T-cell (primary cell): Measurements from ENCODE around the gene TSEN34. TPM values are rescaled to one million over a fixed set of nuclear protein-coding genes. Genes with fewer than 3 reads are reported as not detected.
"Not testable (repeated sequence)": the region's sequence is repeated elsewhere in the genome, so short reads cannot be mapped to it uniquely, and the experiment has no call there.

Experiments used
- ATAC-seq, 4 experiments: fragments of 200-7000 bp in 3 of 4; fragments of 150-1000 bp in 1 of 4; cut with Tn5 transposase; replicated peaks in 1 of 4; 1 replicate in 3 of 4; 2 replicates in 1 of 4; pipeline ENCODE4 v1.10.0; 2021; ENCODE audit warnings: moderate library complexity in 3 of 4, mild to moderate bottlenecking in 2 of 4, moderate number of reproducible peaks in 1 of 4
- CTCF ChIA-PET, 2 donors: fragments of 300-600 bp; sonication (Branson Sonifier 250); formaldehyde crosslinking; loops; one replicate each; lab custom pipeline; 2022; ENCODE audit warnings: antibody characterized with exemption in 2 of 2; lab: Charles Lee
- POLR2A ChIA-PET, 2 donors: fragments of 300-600 bp; sonication (Branson Sonifier 250); formaldehyde crosslinking; loops; one replicate each; lab custom pipeline; 2022; ENCODE audit warnings: antibody characterized with exemption in 2 of 2; lab: Charles Lee
- DNase-seq, 35 experiments: peaks; one replicate each; pipeline versions ENCODE4 v3.0.0 to v3.0.0-alpha.2; 2013 to 2023
- H3K27ac ChIP-seq: one replicate; pipeline ENCODE4 v1.5.1; 2013; ENCODE audit warnings: low read length
- H3K27me3 ChIP-seq, 2 experiments: replicated peaks in 1 of 2; 1 replicate in 1 of 2; 2 replicates in 1 of 2; pipeline versions ENCODE4 v1.6.1 to v1.7.0; 2013; ENCODE audit warnings: low read length in 1 of 2, mixed read lengths in 1 of 2; ENCODE audit not compliant: control insufficient read depth in 2 of 2, insufficient read depth in 2 of 2; ENCODE audit errors: extremely low read depth in 1 of 2
- H3K36me3 ChIP-seq, 2 donors: 1 replicate in 1 of 2; 2 replicates in 1 of 2; pipeline versions ENCODE4 v1.6.1 to v1.7.0; 2013; ENCODE audit warnings: low read length in 1 of 2; ENCODE audit not compliant: control insufficient read depth in 2 of 2, insufficient read depth in 1 of 2; ENCODE audit errors: extremely low read depth in 1 of 2
- H3K4me1 ChIP-seq, 2 experiments: 1 replicate in 1 of 2; 2 replicates in 1 of 2; pipeline versions ENCODE4 v1.6.1 to v1.7.0; 2013; ENCODE audit warnings: low read length in 2 of 2, mixed read lengths in 1 of 2; ENCODE audit not compliant: insufficient read depth in 2 of 2, control insufficient read depth in 1 of 2; ENCODE audit errors: extremely low read depth in 1 of 2
- H3K4me3 ChIP-seq, 2 donors: 1 replicate in 1 of 2; 2 replicates in 1 of 2; pipeline versions ENCODE4 v1.5.1 to v1.7.0; 2013; ENCODE audit warnings: mild to moderate bottlenecking in 2 of 2, low read length in 1 of 2, moderate library complexity in 1 of 2; ENCODE audit not compliant: control insufficient read depth in 1 of 2; ENCODE audit errors: extremely low read depth in 1 of 2
- H3K9me3 ChIP-seq: 2 replicates; pipeline ENCODE4 v1.7.0; 2013
- H3K27ac Mint-ChIP-seq, 2 donors: one replicate each; pipeline ENCODE4 v1.8.0; 2020 to 2021; ENCODE audit warnings: mild to moderate bottlenecking in 2 of 2, mixed read lengths in 2 of 2
- H3K27me3 Mint-ChIP-seq, 2 donors: one replicate each; pipeline ENCODE4 v1.8.0; 2021 to 2022; ENCODE audit warnings: mixed read lengths in 2 of 2
- H3K36me3 Mint-ChIP-seq: one replicate; pipeline ENCODE4 v1.8.0; 2021; ENCODE audit warnings: mixed read lengths
- H3K4me1 Mint-ChIP-seq, 3 donors: one replicate each; pipeline ENCODE4 v1.8.0; 2020 to 2022; ENCODE audit warnings: mixed read lengths in 3 of 3, mild to moderate bottlenecking in 1 of 3
- H3K4me3 Mint-ChIP-seq, 3 donors: one replicate each; pipeline ENCODE4 v1.8.0; 2020 to 2022; ENCODE audit warnings: mild to moderate bottlenecking in 3 of 3, mixed read lengths in 3 of 3, moderate library complexity in 3 of 3
- H3K9me3 Mint-ChIP-seq, 3 donors: one replicate each; pipeline ENCODE4 v1.8.0; 2020 to 2022; ENCODE audit warnings: mixed read lengths in 3 of 3
- WGBS: methylation state at CpG from one replicate; pipeline ENCODE4 v1.1.5; 2013; ENCODE audit warnings: missing lambda C conversion rate; ENCODE audit not compliant: insufficient coverage; 5-methylcytosine and 5-hydroxymethylcytosine counted together
- total RNA-seq, 35 experiments: library from RNA in 6 of 35; stranded (reverse) in 6 of 35; fragments of 120-200 nt in 1 of 35; gene quantifications; one replicate each; pipeline versions ENCODE4 v1.2.1 to v1.2.4 and lab custom pipeline; 2013 to 2026

Gene TSEN34
- total RNA-seq, 5 donors from 2014 or later (not counting 1 experiment from before 2014, with no cell fraction given) = 9.5 to 28.5 (median 23.5) TPM

DNA sequence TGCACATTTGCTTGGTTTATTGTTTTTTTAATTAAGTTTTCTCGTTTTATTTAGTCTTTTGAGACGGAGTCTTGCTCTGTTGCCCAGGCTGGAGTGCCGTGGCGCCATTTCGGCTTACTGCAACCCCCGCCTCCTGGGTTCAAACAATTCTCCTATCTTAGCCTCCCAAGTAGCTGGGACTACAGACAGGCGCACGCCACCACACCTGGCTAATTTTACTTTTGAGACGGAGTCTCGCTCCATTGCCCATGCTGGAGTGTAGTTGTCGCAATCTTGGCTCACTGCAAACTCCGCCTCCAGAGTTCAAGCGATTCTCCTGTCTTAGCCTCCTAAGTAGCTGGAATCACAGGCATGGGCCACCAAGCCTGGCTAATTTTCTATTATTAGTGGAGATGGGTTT lies 10.9 kb downstream of the TSEN34 start:
- H3K36me3 Mint-ChIP-seq = peaks cover 50% of the 10 kb centered on the region
- peak overlapping the region; percentile 96 to 100 (median 99) for H3K4me3 Mint-ChIP-seq
- H3K27me3 Mint-ChIP-seq = no peaks in the 10 kb centered on the region
- peak overlapping the region; percentile 82 to 98 for H3K27ac Mint-ChIP-seq
- no peak for DNase-seq
- peaks cover 63 to 68% (median 66%) of the 10 kb centered on the region in 3 donors for H3K4me1 Mint-ChIP-seq
- POLR2A ChIA-PET = no interaction called here
- H3K4me3 ChIP-seq = peak overlapping the region in 1 of 2 donors; percentile 88
- no peaks in the 10 kb centered on the region for H3K9me3 ChIP-seq
- H3K27me3 ChIP-seq = no peaks in the 10 kb centered on the region
- H3K9me3 Mint-ChIP-seq = no peaks in the 10 kb centered on the region
- peaks cover 24 to 63% of the 10 kb centered on the region in 2 experiments for H3K4me1 ChIP-seq
- 59% methylated on average over 7 of the region's 13 CpGs for WGBS
- H3K36me3 ChIP-seq = peaks cover 19 to 53% of the 10 kb centered on the region in 2 donors
- no peak for ATAC-seq
- H3K27ac ChIP-seq = peak overlapping the region; percentile 94
- CTCF ChIA-PET = no interaction called here

DNA sequence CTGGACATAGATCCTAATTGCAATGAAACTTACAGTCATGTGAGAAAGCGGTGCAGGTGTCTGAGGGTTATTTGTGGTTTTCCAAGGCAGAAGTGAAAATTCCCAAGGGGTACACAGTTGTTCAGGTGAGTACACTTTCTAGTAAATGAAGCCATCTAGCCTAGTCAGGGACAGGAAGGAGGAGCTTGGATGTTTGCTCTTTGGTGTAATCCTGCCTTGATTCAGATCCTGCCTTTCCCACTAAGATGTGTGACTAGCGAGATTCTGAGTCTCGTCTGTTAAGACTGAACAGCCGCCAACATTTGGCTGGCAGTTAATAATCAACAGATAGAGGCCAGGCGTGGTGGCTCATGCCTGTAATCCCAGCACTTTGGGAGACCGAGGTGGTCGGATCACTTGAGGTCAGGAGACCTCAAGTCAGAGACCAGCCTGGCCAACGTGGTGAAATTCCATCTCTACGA lies 12.1 kb downstream of the TSEN34 start:
- H3K4me3 ChIP-seq = no peak overlapping the region
- DNase-seq (no peak), ATAC-seq (no peak)
- H3K27me3 ChIP-seq = no peaks in the 10 kb centered on the region
- peaks cover 24 to 75% of the 10 kb centered on the region in 2 experiments for H3K4me1 ChIP-seq
- Mint-ChIP-seq H3K4me3 (peak overlapping the region; percentile 47 to 99 (median 96)), H3K27ac (peak overlapping the region in 1 of 2 donors; percentile 16), H3K4me1 (peaks cover 75 to 80% (median 78%) of the 10 kb centered on the region in 3 donors), H3K36me3 (peaks cover 61% of the 10 kb centered on the region), H3K27me3 (no peaks in the 10 kb centered on the region), H3K9me3 (no peaks in the 10 kb centered on the region)
- no peak overlapping the region for H3K27ac ChIP-seq
- ChIA-PET CTCF (no interaction called here), POLR2A (no interaction called here)
- H3K9me3 ChIP-seq = no peaks in the 10 kb centered on the region
- 88% methylated on average over 4 of the region's 9 CpGs for WGBS
- peaks cover 19 to 65% of the 10 kb centered on the region in 2 donors for H3K36me3 ChIP-seq

DNA sequence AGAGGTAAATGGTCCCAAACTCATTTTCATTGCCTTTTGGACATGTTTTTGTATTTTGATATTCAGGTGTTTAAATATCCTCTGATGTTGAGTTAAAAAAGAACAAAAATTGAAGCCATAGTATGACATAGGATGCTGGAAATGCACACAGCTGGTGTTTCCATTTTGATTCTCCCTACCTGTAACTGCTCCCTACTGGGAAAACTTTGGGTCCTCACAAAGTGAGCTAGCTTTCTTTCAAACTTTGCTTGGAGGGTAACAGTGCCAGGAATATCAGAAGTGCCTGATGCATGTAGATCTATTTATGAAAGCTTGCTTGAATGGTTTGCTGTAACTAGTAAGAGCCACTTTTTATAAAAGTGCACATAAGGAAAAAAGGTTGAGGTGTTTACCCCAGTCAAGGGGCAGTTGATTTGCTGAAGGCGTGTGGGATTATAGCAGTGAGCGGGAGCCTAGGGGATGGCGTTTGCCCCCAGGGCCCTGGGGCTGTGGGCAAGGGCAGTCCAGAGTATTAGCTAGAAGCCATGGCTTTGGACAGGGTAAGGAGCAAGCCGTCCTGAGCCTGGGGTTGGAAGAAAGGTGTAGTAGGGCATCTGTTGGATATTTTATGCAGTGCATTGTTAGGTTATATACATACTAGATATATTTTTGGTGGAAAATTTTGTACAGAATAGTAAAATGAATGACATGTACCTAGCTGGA lies 13.8 kb downstream of the TSEN34 start:
- Histone ChIP-seq H3K36me3 (peaks cover 19 to 65% of the 10 kb centered on the region in 2 donors), H3K9me3 (no peaks in the 10 kb centered on the region), H3K27ac (no peak overlapping the region), H3K27me3 (no peaks in the 10 kb centered on the region), H3K4me1 (peaks cover 24 to 91% of the 10 kb centered on the region in 2 experiments), H3K4me3 (no peak overlapping the region)
- H3K27me3 Mint-ChIP-seq = no peaks in the 10 kb centered on the region
- no peak for DNase-seq
- peaks cover 63% of the 10 kb centered on the region for H3K36me3 Mint-ChIP-seq
- ChIA-PET POLR2A (interaction anchor here (0.6 to 0.9 kb wide), 2 partner anchors 68 to 1458 kb away, joined by 3 read pairs; no protein-coding TSS in a partner anchor), CTCF (interaction anchor here in 1 of 2 donors (0.8 kb wide), 1 partner anchor 15 kb away, joined by 3 read pairs; the partner anchor contains the start of gene MBOAT7)
- peak overlapping the region in 2 of 3 donors; percentile 32 to 96 for H3K4me3 Mint-ChIP-seq
- H3K27ac Mint-ChIP-seq = no peak overlapping the region
- no peaks in the 10 kb centered on the region for H3K9me3 Mint-ChIP-seq
- ATAC-seq = no peak
- 88% methylated on average over 1 of the region's 4 CpGs for WGBS
- peaks cover 83 to 92% (median 91%) of the 10 kb centered on the region in 3 donors for H3K4me1 Mint-ChIP-seq

DNA sequence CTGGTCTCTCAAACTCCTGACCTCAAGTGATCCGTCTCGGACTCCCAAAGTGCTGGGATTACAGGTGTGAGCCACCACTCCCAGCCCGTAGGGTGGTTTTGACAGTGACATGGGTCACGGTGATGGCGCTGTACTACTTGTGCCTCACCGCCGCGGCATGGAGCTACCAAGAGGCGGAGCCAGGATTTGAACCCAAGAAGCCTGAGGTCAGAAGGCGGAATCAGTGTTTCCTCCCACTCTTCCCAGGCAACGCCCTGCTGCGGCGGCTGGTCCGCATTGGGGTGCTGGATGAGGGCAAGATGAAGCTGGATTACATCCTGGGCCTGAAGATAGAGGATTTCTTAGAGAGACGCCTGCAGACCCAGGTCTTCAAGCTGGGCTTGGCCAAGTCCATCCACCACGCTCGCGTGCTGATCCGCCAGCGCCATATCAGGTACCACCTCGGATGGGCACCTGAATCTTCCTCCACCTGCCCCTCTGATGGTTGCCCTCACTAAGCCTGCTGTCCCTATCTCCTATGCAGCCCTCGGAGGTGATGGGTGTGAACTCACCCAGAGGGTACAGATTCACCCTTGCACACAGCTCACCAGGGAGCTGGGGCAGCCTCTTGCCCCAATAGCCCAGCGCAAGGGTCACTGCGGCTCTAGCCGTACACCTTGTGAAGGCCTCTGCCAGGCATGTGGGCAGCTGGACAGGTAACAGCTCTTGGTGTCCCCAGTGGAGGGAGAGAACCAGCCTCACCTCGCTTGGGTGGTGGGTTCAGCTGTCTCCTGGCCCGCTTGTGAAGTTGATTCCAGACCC lies 15.1 kb downstream of the TSEN34 start:
- ChIA-PET POLR2A (no interaction called here), CTCF (no interaction called here)
- no peaks in the 10 kb centered on the region for H3K27me3 ChIP-seq
- no peaks in the 10 kb centered on the region for H3K9me3 ChIP-seq
- WGBS = 92% methylated on average over 16 of the region's 27 CpGs
- no peak overlapping the region for H3K4me3 ChIP-seq
- no peak for DNase-seq
- Mint-ChIP-seq H3K9me3 (no peaks in the 10 kb centered on the region), H3K4me3 (peak overlapping the region in 1 of 3 donors; percentile 66), H3K36me3 (peaks cover 58% of the 10 kb centered on the region), H3K27ac (peak overlapping the region in 1 of 2 donors; percentile 34), H3K4me1 (peaks cover 86 to 97% (median 96%) of the 10 kb centered on the region in 3 donors), H3K27me3 (no peaks in the 10 kb centered on the region)
- no peak overlapping the region for H3K27ac ChIP-seq
- peaks cover 19 to 65% of the 10 kb centered on the region in 2 donors for H3K36me3 ChIP-seq
- no peak for ATAC-seq
- peaks cover 20 to 97% of the 10 kb centered on the region in 2 experiments for H3K4me1 ChIP-seq

DNA sequence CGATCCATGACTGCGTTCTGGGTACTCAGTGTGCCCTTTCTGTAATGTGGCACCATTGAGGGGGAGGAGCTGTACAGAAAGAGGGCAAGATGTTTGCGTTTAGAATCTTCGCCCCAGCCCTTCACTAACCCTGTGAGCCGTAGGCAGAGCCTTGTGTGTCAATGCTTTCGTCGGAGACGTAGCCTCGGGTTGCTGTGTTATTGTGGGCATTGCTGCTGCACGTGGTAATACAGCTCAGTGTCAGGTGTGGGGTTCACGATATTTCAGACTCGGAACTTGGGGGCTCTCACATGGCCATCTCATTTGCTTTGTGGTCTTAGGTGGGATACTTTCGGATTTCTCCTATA lies 15.7 kb downstream of the TSEN34 start:
- Histone ChIP-seq H3K9me3 (no peaks in the 10 kb centered on the region), H3K36me3 (peaks cover 19 to 63% of the 10 kb centered on the region in 2 donors), H3K4me1 (peaks cover 14 to 95% of the 10 kb centered on the region in 2 experiments), H3K4me3 (no peak overlapping the region), H3K27ac (no peak overlapping the region), H3K27me3 (no peaks in the 10 kb centered on the region)
- peaks cover 82 to 94% (median 93%) of the 10 kb centered on the region in 3 donors for H3K4me1 Mint-ChIP-seq
- H3K36me3 Mint-ChIP-seq = peaks cover 54% of the 10 kb centered on the region
- peak overlapping the region in 1 of 2 donors; percentile 34 for H3K27ac Mint-ChIP-seq
- H3K4me3 Mint-ChIP-seq = peak overlapping the region in 1 of 3 donors; percentile 66
- CTCF ChIA-PET = no interaction called here
- no peaks in the 10 kb centered on the region for H3K9me3 Mint-ChIP-seq
- DNase-seq (no peak), ATAC-seq (no peak)
- WGBS = 81% methylated on average over 11 of the region's 13 CpGs
- H3K27me3 Mint-ChIP-seq = no peaks in the 10 kb centered on the region
- POLR2A ChIA-PET = no interaction called here

DNA sequence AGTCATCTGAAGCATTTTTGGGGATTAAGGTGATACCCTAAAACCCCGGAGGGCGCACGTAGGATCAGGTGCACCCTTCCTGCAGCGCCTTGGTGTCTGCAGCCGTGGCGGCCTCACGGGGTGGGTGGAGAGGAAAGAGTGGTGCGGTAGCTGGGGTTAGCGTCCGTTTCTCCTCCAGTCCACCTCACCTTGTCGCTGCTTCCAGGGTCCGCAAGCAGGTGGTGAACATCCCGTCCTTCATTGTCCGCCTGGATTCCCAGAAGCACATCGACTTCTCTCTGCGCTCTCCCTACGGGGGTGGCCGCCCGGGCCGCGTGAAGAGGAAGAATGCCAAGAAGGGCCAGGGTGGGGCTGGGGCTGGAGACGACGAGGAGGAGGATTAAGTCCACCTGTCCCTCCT lies 16.1 kb downstream of the TSEN34 start:
- Mint-ChIP-seq H3K36me3 (peaks cover 51% of the 10 kb centered on the region), H3K4me1 (peaks cover 78 to 91% (median 90%) of the 10 kb centered on the region in 3 donors), H3K4me3 (peak overlapping the region in 1 of 3 donors; percentile 66)
- Histone ChIP-seq H3K4me1 (peaks cover 11 to 91% of the 10 kb centered on the region in 2 experiments), H3K36me3 (peaks cover 19 to 59% of the 10 kb centered on the region in 2 donors)
- WGBS = 94% methylated on average over 5 of the region's 23 CpGs
- DNase-seq, H3K27me3 ChIP-seq, POLR2A ChIA-PET, H3K9me3 Mint-ChIP-seq, H3K9me3 ChIP-seq, H3K27ac Mint-ChIP-seq, ATAC-seq, H3K27me3 Mint-ChIP-seq, H3K4me3 ChIP-seq, CTCF ChIA-PET, H3K27ac ChIP-seq: not testable (repeated sequence)
